ENCODE data around the gene BOD1.
A peak's percentile ranks its signal among the peaks of the same experiment; 100 is the strongest.

Gene BOD1

GRCh38 chr5:173575985-173576384, 40.5 kb downstream of the BOD1 start:
- TF ChIP-seq CTCF (IDR thresholded peaks at IDR 0.05) = no peak

GRCh38 chr5:173574983-173575382, 41.5 kb downstream of the BOD1 start:
- Histone ChIP-seq H3K4me3 (ENCODE audit: low read depth in 1 of 2, low read length in 1 of 2) (no peak overlapping the region), H3K4me1 (ENCODE audit: control insufficient read depth in 1 of 2, insufficient read depth in 1 of 2, low read depth in 1 of 2, low read length in 1 of 2) (peaks cover 0 to 7% of the 10 kb centered on the region in 2 experiments), H3K36me3 (no peaks in the 10 kb centered on the region), H3K9me3 (no peaks in the 10 kb centered on the region), H3K27me3 (peaks cover 42% of the 10 kb centered on the region), H3K27ac (no peak overlapping the region)
- TF ChIP-seq CTCF (IDR thresholded peaks at IDR 0.05) = no peak

More at GRCh38 chr5:173575985-173576384, 40.5 kb downstream of the BOD1 start:
- no peak overlapping the region for H3K4me3 ChIP-seq (ENCODE audit: low read depth in 1 of 2, low read length in 1 of 2)
- no peak overlapping the region for H3K27ac ChIP-seq
- no peaks in the 10 kb centered on the region for H3K36me3 ChIP-seq
- peaks cover 0 to 7% of the 10 kb centered on the region in 2 experiments for H3K4me1 ChIP-seq (ENCODE audit: control insufficient read depth in 1 of 2, insufficient read depth in 1 of 2, low read depth in 1 of 2, low read length in 1 of 2)
- H3K27me3 ChIP-seq = peaks cover 37% of the 10 kb centered on the region
- no peaks in the 10 kb centered on the region for H3K9me3 ChIP-seq

- Histone ChIP-seq H3K27ac (no peak overlapping the region), H3K4me3 (ENCODE audit: low read depth in 1 of 2, low read length in 1 of 2) (no peak overlapping the region), H3K9me3 (no peaks in the 10 kb centered on the region), H3K36me3 (no peaks in the 10 kb centered on the region), H3K27me3 (peaks cover 44% of the 10 kb centered on the region), H3K4me1 (ENCODE audit: control insufficient read depth in 1 of 2, insufficient read depth in 1 of 2, low read depth in 1 of 2, low read length in 1 of 2) (peaks cover 0 to 7% of the 10 kb centered on the region in 2 experiments)
- peak; percentile 91 for TF ChIP-seq CTCF (IDR thresholded peaks at IDR 0.05)
Observed at GRCh38 chr5:173573126-173573960, 43.1 kb downstream of the BOD1 start.

- peaks cover 44% of the 10 kb centered on the region for H3K27me3 ChIP-seq
- no peaks in the 10 kb centered on the region for H3K9me3 ChIP-seq
- no peaks in the 10 kb centered on the region for H3K36me3 ChIP-seq
- no peak overlapping the region for H3K4me3 ChIP-seq (ENCODE audit: low read depth in 1 of 2, low read length in 1 of 2)
- H3K4me1 ChIP-seq (ENCODE audit: control insufficient read depth in 1 of 2, insufficient read depth in 1 of 2, low read depth in 1 of 2, low read length in 1 of 2) = peaks cover 0 to 7% of the 10 kb centered on the region in 2 experiments
- no peak for TF ChIP-seq CTCF (IDR thresholded peaks at IDR 0.05)
- H3K27ac ChIP-seq = no peak overlapping the region
Observed at GRCh38 chr5:173572431-173573125, 43.9 kb downstream of the BOD1 start.

- Histone ChIP-seq H3K36me3 (no peaks in the 10 kb centered on the region), H3K27me3 (peaks cover 57% of the 10 kb centered on the region), H3K9me3 (no peaks in the 10 kb centered on the region), H3K4me3 (ENCODE audit: low read depth in 1 of 2, low read length in 1 of 2) (no peak overlapping the region), H3K4me1 (ENCODE audit: control insufficient read depth in 1 of 2, insufficient read depth in 1 of 2, low read depth in 1 of 2, low read length in 1 of 2) (peaks cover 0 to 7% of the 10 kb centered on the region in 2 experiments), H3K27ac (no peak overlapping the region)
- no peak for TF ChIP-seq CTCF (IDR thresholded peaks at IDR 0.05)
Observed at GRCh38 chr5:173570321-173571090, 45.9 kb downstream of the BOD1 start.
